ENCODE data around the gene RHOJ.
"Not testable (repeated sequence)": the region's sequence is repeated elsewhere in the genome, so short reads cannot be mapped to it uniquely, and the experiment has no call there.

Gene RHOJ

DNA sequence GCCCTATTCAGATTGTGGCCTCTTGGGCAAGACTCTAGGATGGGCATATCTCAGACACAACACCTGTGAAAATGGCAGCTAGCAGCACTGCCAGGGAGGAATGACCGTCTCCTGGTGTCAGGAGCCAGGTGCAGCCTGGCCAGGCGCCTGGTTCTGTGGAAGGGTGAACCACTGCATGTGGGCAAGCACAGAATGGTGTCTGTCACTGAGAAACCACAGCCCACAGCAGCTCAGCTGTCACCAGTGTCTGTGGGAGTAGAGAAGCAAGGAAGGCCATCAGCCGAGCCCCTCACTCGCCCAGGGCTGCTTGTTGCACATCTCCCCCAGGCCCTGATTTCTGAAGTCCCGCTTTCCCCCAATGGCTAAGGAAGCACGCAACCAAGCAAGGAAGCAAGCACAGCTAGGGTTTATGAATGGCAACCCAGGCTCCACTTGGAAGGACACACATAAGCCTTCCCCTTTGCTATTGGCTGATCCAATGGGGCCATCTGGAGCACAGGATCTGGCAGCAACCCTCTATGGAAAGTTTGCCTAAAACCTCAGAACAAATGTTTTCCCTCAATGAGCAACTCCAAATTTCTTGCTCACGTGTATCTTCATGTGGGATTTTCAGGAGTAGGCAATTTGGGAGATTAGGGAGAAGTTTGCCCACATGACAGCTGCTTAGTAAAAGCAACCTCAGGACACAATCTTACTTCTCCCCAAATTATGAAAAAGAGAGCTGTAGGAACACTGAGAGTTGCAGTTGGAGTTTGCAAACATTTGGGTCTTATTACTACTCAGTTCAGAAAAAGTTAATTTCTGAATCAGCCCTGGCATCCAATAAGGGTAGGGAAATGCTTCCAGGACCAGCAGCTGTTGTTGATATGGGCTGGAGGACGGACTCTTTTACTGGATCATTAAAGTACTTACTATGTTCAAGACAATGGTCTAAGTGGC, 69.7 kb downstream of the RHOJ start:
- Histone ChIP-seq H3K9me3 (no peaks in the 10 kb centered on the region), H3K4me1 (ENCODE audit: control insufficient read depth in 1 of 2, insufficient read depth in 1 of 2, low read depth in 1 of 2, low read length in 1 of 2) (no peaks in the 10 kb centered on the region), H3K27ac (no peak overlapping the region), H3K36me3 (no peaks in the 10 kb centered on the region), H3K4me3 (ENCODE audit: low read depth in 1 of 2, low read length in 1 of 2) (no peak overlapping the region), H3K27me3 (no peaks in the 10 kb centered on the region)
- TF ChIP-seq, protein P1, sequence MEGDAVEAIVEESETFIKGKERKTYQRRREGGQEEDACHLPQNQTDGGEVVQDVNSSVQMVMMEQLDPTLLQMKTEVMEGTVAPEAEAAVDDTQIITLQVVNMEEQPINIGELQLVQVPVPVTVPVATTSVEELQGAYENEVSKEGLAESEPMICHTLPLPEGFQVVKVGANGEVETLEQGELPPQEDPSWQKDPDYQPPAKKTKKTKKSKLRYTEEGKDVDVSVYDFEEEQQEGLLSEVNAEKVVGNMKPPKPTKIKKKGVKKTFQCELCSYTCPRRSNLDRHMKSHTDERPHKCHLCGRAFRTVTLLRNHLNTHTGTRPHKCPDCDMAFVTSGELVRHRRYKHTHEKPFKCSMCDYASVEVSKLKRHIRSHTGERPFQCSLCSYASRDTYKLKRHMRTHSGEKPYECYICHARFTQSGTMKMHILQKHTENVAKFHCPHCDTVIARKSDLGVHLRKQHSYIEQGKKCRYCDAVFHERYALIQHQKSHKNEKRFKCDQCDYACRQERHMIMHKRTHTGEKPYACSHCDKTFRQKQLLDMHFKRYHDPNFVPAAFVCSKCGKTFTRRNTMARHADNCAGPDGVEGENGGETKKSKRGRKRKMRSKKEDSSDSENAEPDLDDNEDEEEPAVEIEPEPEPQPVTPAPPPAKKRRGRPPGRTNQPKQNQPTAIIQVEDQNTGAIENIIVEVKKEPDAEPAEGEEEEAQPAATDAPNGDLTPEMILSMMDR (IDR thresholded peaks at IDR 0.05), result no peak

DNA sequence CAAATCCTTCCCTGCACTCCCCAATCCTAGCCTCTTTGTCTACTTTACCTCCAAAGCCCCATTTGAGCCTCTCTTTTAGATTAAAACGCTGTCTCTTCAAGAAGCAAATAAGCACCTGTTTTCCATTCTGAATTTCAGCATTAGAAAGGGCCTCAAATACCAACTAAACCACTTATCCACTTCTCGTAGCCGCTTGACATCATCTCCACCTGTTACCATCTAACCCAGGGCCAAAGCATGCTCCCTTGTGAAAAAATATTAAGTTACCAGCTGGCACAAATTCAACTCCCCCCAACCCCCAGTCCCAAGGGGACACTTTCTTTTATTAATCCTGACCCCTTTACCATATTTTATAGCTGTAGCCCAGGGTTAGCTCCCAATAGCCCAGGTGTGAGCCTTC, 71.4 kb downstream of the RHOJ start:
- Histone ChIP-seq H3K9me3 (no peaks in the 10 kb centered on the region), H3K4me1 (ENCODE audit: control insufficient read depth in 1 of 2, insufficient read depth in 1 of 2, low read depth in 1 of 2, low read length in 1 of 2) (no peaks in the 10 kb centered on the region), H3K4me3 (ENCODE audit: low read depth in 1 of 2, low read length in 1 of 2) (no peak overlapping the region), H3K27me3 (peaks cover 9% of the 10 kb centered on the region), H3K27ac (no peak overlapping the region), H3K36me3 (no peaks in the 10 kb centered on the region)
- TF ChIP-seq, protein P1 (IDR thresholded peaks at IDR 0.05), result no peak

DNA sequence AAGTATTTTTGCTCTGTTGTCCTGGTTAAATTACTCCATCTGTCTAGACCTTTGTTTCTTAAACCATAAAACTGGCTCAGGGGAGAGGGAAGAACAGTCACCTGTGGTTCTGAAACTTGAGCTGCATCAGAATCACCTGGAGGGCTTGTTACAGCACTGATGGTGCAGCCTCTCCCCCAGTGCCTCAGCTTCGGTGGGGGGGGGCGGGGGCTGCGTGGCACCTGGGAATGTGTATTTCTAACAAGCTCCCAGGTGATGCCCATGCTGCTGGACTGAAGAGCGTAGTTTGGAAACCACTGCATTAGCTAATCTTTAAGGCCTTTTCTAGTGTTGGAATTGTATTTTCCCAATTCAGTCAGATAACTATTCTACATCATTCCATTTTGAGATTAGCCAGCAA, 71.8 kb downstream of the RHOJ start:
- Histone ChIP-seq H3K27ac (no peak overlapping the region), H3K4me3 (ENCODE audit: low read depth in 1 of 2, low read length in 1 of 2) (no peak overlapping the region), H3K36me3 (no peaks in the 10 kb centered on the region), H3K4me1 (ENCODE audit: control insufficient read depth in 1 of 2, insufficient read depth in 1 of 2, low read depth in 1 of 2, low read length in 1 of 2) (no peaks in the 10 kb centered on the region), H3K27me3 (peaks cover 13% of the 10 kb centered on the region), H3K9me3 (no peaks in the 10 kb centered on the region)
- TF ChIP-seq, protein P1 (IDR thresholded peaks at IDR 0.05), result no peak

DNA sequence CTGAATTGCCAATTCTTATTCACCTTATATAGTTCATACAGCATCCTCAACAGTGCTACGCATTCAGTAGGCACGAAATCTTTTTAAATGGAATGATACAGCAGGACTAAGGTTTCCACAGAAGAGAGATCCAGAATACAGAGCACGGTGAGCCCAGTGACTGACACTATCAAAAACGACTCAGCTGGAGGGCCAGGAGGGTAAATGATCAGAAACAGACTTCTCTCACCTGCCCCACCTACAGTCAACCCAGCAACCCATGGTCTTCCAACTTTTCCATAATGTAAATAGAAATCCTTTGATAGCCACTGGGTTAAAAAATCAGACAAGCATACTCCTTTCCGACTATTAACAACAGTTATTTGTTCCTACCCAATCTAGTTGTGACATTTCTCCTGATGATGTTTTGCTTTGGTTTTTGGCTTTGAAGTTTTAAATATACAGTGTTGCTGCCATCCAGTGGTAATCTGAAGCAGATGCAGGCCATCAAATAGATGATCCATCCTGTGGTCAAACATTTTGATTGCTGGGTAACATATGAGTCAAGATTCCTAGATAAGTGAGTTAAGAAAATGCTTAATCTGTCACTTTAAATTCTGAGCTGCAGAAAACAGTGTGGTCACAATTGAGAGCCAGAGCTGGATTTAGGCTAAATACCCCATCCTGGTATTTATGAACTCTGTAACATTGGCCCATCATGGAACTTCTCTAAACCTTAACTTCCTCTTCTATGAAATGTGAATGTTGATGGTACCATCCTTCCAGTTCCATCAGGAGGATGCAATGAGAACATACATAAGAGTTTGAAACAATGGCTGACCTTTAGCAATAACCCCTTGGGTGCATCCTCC, 72.5 kb downstream of the RHOJ start:
- H3K4me3 ChIP-seq (ENCODE audit: low read depth in 1 of 2, low read length in 1 of 2), result no peak overlapping the region
- H3K36me3 ChIP-seq, result no peaks in the 10 kb centered on the region
- H3K9me3 ChIP-seq, result no peaks in the 10 kb centered on the region
- peaks cover 20% of the 10 kb centered on the region for H3K27me3 ChIP-seq
- TF ChIP-seq, protein P1 (IDR thresholded peaks at IDR 0.05), result no peak
- H3K4me1 ChIP-seq (ENCODE audit: control insufficient read depth in 1 of 2, insufficient read depth in 1 of 2, low read depth in 1 of 2, low read length in 1 of 2), result no peaks in the 10 kb centered on the region
- H3K27ac ChIP-seq, result no peak overlapping the region

DNA sequence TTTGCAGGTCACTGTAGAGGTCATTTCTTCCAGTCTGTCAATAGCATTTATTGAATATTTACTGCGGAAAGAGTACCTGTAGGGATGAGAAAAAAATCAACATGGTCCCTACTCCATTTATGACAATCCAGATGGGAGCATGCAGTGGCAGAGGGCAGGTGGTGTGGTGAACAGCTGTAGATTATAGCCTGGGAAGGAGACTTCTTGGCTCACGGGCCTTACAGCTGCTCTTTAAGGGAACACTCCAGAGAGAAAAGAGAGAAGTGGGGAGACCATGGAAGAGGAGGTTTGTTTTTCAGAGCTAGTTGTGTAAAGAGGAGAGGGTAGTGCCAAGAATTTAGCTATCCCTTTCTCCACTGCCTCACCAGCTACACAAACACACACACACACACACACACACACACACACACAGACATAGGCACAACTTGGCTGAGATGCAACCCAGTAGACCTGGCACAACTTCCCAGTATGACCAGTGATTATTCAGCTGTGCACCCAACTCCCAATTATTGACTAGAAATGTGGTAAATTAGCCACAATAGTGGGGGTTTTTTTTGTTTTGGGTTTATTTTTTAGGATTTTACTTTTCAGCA, 73.4 kb downstream of the RHOJ start:
- Histone ChIP-seq H3K4me3 (ENCODE audit: low read depth in 1 of 2, low read length in 1 of 2) (no peak overlapping the region), H3K36me3 (no peaks in the 10 kb centered on the region), H3K4me1 (ENCODE audit: control insufficient read depth in 1 of 2, insufficient read depth in 1 of 2, low read depth in 1 of 2, low read length in 1 of 2) (no peaks in the 10 kb centered on the region), H3K9me3 (no peaks in the 10 kb centered on the region), H3K27ac (no peak overlapping the region), H3K27me3 (peaks cover 26% of the 10 kb centered on the region)
- TF ChIP-seq, protein P1 (IDR thresholded peaks at IDR 0.05), result no peak

DNA sequence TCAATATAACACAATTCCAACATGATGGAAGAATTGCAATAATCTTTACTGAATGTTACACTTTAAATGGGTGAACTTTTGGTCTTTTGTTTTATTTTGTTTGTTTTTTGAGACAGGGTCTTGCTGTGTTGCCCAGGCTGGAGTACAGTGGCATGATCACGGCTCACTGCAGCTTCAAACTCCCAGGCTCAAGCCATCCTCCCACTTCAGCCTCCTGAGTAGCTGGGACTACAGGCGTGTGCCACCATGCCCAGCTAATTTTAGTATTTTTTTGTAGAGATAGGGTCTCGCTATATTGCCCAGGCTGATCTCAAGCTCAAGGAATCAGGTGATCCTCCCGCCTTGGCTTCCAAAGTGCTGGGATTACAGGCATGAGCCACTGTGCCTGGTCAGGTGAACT, 75.7 kb downstream of the RHOJ start:
- H3K9me3 ChIP-seq, H3K27ac ChIP-seq: not testable (repeated sequence)

More for the DNA sequence above, 75.7 kb downstream of the RHOJ start:
- peaks cover 48% of the 10 kb centered on the region for H3K27me3 ChIP-seq
- H3K4me3 ChIP-seq (ENCODE audit: low read depth in 1 of 2, low read length in 1 of 2); H3K4me1 ChIP-seq (ENCODE audit: control insufficient read depth in 1 of 2, insufficient read depth in 1 of 2, low read depth in 1 of 2, low read length in 1 of 2); H3K36me3 ChIP-seq: not testable (repeated sequence)

Measured in neutrophil (primary cell).